Astrocyte (in vitro differentiated cells and primary cell): ENCODE data around the gene OR6N1. TPM values are rescaled to one million over a fixed set of nuclear protein-coding genes. Genes with fewer than 3 reads are reported as not detected.

Source experiments
- DNase-seq: peaks from one replicate; pipeline ENCODE4 v3.0.0-alpha.2; 2010; ENCODE audit warnings: low read depth
- FAIRE-seq: peaks from 2 replicates; lab custom pipeline; 2011; peaks lifted over from hg19 to GRCh38; lab: Jason Lieb, UNC
- H2AFZ ChIP-seq: 2 replicates; pipeline ENCODE4 v1.6.0; 2012; ENCODE audit warnings: low read depth, low read length, inconsistent platforms
- H3K27ac ChIP-seq: 2 replicates; pipeline ENCODE4 v1.5.1; 2011; ENCODE audit warnings: low read depth, low read length, inconsistent platforms
- H3K27me3 ChIP-seq: 2 replicates; pipeline ENCODE4 v1.6.0; 2011; ENCODE audit warnings: low read length, inconsistent platforms; ENCODE audit not compliant: insufficient read depth
- H3K36me3 ChIP-seq: 2 replicates; pipeline ENCODE4 v1.5.1; 2011; ENCODE audit warnings: low read length, inconsistent platforms; ENCODE audit not compliant: insufficient read depth
- H3K4me1 ChIP-seq: 2 replicates; pipeline ENCODE4 v1.5.1; 2011; ENCODE audit warnings: low read length, inconsistent platforms; ENCODE audit not compliant: insufficient read depth
- H3K4me2 ChIP-seq: 2 replicates; pipeline ENCODE4 v1.6.0; 2012; ENCODE audit warnings: low read length, inconsistent platforms
- H3K4me3 ChIP-seq: 2 replicates; pipeline ENCODE4 v1.5.1; 2011; ENCODE audit warnings: low read depth, mild to moderate bottlenecking, low read length, inconsistent platforms; ENCODE audit not compliant: insufficient read depth
- H3K79me2 ChIP-seq: 2 replicates; pipeline ENCODE4 v1.6.0; 2012; ENCODE audit warnings: mild to moderate bottlenecking, low read length, inconsistent platforms; ENCODE audit not compliant: insufficient read depth
- H3K9ac ChIP-seq: 2 replicates; pipeline ENCODE4 v1.6.0; 2012; ENCODE audit warnings: mild to moderate bottlenecking, low read length, inconsistent platforms
- H3K9me3 ChIP-seq: 2 replicates; pipeline ENCODE4 v1.5.1; 2012; ENCODE audit warnings: low read depth, mild to moderate bottlenecking, low read length, inconsistent platforms; ENCODE audit not compliant: insufficient read depth
- H4K20me1 ChIP-seq: 2 replicates; pipeline ENCODE4 v1.6.0; 2012; ENCODE audit warnings: low read length, inconsistent platforms; ENCODE audit not compliant: insufficient read depth
- H3K27ac Mint-ChIP-seq: one replicate; pipeline ENCODE4 v1.8.0; 2021; ENCODE audit warnings: mild to moderate bottlenecking, mixed read lengths; ENCODE audit not compliant: unreplicated experiment
- H3K27me3 Mint-ChIP-seq: one replicate; pipeline ENCODE4 v1.8.0; 2021; ENCODE audit warnings: low read depth, mixed read lengths; ENCODE audit not compliant: unreplicated experiment
- H3K36me3 Mint-ChIP-seq: one replicate; pipeline ENCODE4 v1.8.0; 2021; ENCODE audit warnings: low read depth, mixed read lengths; ENCODE audit not compliant: unreplicated experiment
- H3K4me1 Mint-ChIP-seq: one replicate; pipeline ENCODE4 v1.8.0; 2021; ENCODE audit warnings: low read depth, mixed read lengths; ENCODE audit not compliant: unreplicated experiment
- H3K4me3 Mint-ChIP-seq: one replicate; pipeline ENCODE4 v1.8.0; 2021; ENCODE audit warnings: mild to moderate bottlenecking, moderate library complexity, mixed read lengths; ENCODE audit not compliant: unreplicated experiment
- H3K9me3 Mint-ChIP-seq: one replicate; pipeline ENCODE4 v1.8.0; 2021; ENCODE audit warnings: mild to moderate bottlenecking, mixed read lengths; ENCODE audit not compliant: unreplicated experiment
- EZH2 ChIP-seq: IDR thresholded peaks from 2 replicates; pipeline ENCODE4 v1.6.1; 2012; ENCODE audit warnings: mild to moderate bottlenecking, low read length, inconsistent platforms; ENCODE audit not compliant: insufficient read depth
- total RNA-seq: library from RNA; stranded (reverse); gene quantifications from 2 replicates; pipeline ENCODE4 v1.2.1, GENCODE V29; 2021
- TF ChIP-seq, protein P1 (sequence below): IDR thresholded peaks from 2 replicates; pipeline ENCODE4 v1.5.1; 2011; ENCODE audit warnings: low read depth, mild to moderate bottlenecking, inconsistent platforms, low read length, moderate library complexity; ENCODE audit not compliant: insufficient read depth

OR6N1 gene
- total RNA-seq, 1 donor from 2014 or later: not detected

- Mint-ChIP-seq H3K4me1 (peaks cover 21% of the 10 kb centered on the region), H3K27ac (no peak overlapping the region), H3K27me3 (peaks cover 3% of the 10 kb centered on the region), H3K36me3 (no peaks in the 10 kb centered on the region), H3K4me3 (no peak overlapping the region), H3K9me3 (no peaks in the 10 kb centered on the region)
- no peaks in the 10 kb centered on the region for H3K79me2 ChIP-seq
- TF ChIP-seq EZH2: no peak
- TF ChIP-seq, protein P1, sequence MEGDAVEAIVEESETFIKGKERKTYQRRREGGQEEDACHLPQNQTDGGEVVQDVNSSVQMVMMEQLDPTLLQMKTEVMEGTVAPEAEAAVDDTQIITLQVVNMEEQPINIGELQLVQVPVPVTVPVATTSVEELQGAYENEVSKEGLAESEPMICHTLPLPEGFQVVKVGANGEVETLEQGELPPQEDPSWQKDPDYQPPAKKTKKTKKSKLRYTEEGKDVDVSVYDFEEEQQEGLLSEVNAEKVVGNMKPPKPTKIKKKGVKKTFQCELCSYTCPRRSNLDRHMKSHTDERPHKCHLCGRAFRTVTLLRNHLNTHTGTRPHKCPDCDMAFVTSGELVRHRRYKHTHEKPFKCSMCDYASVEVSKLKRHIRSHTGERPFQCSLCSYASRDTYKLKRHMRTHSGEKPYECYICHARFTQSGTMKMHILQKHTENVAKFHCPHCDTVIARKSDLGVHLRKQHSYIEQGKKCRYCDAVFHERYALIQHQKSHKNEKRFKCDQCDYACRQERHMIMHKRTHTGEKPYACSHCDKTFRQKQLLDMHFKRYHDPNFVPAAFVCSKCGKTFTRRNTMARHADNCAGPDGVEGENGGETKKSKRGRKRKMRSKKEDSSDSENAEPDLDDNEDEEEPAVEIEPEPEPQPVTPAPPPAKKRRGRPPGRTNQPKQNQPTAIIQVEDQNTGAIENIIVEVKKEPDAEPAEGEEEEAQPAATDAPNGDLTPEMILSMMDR: no peak
- no peaks in the 10 kb centered on the region for H3K27me3 ChIP-seq
- H3K4me3 ChIP-seq: no peak overlapping the region
- no peak for FAIRE-seq
- no peaks in the 10 kb centered on the region for H3K9me3 ChIP-seq
- H3K27ac ChIP-seq: no peak overlapping the region
- no peak for DNase-seq
- no peak overlapping the region for H2AFZ ChIP-seq
- H3K4me1 ChIP-seq: no peaks in the 10 kb centered on the region
- H3K36me3 ChIP-seq: no peaks in the 10 kb centered on the region
- no peak overlapping the region for H3K9ac ChIP-seq
- H3K4me2 ChIP-seq: no peak overlapping the region
- no peaks in the 10 kb centered on the region for H4K20me1 ChIP-seq
These were observed 43.0 kb upstream of the OR6N1 start for GRCh38 chr1:158814970-158815369.

GRCh38 chr1:158813164-158813563 is 41.2 kb upstream of the OR6N1 start:
- H3K9me3 ChIP-seq: peaks cover 6% of the 10 kb centered on the region
- peaks cover 1% of the 10 kb centered on the region for H3K9me3 Mint-ChIP-seq
- peaks cover 8% of the 10 kb centered on the region for H3K27me3 Mint-ChIP-seq
- TF ChIP-seq, protein P1: no peak
- H3K36me3 ChIP-seq: no peaks in the 10 kb centered on the region
- H3K79me2 ChIP-seq: no peaks in the 10 kb centered on the region
- no peak overlapping the region for H3K4me3 ChIP-seq
- no peaks in the 10 kb centered on the region for H3K27me3 ChIP-seq
- H3K9ac ChIP-seq: no peak overlapping the region
- no peaks in the 10 kb centered on the region for H4K20me1 ChIP-seq
- no peak overlapping the region for H3K4me3 Mint-ChIP-seq
- no peaks in the 10 kb centered on the region for H3K4me1 ChIP-seq
- H3K36me3 Mint-ChIP-seq: no peaks in the 10 kb centered on the region
- no peak overlapping the region for H2AFZ ChIP-seq
- H3K27ac ChIP-seq: no peak overlapping the region
- H3K4me1 Mint-ChIP-seq: peaks cover 3% of the 10 kb centered on the region
- H3K27ac Mint-ChIP-seq: no peak overlapping the region
- DNase-seq (no peak), FAIRE-seq (no peak)
- H3K4me2 ChIP-seq: no peak overlapping the region

- peaks cover 6% of the 10 kb centered on the region for H3K9me3 ChIP-seq
- Mint-ChIP-seq H3K4me1 (no peaks in the 10 kb centered on the region), H3K36me3 (no peaks in the 10 kb centered on the region), H3K4me3 (no peak overlapping the region), H3K27me3 (peaks cover 8% of the 10 kb centered on the region), H3K9me3 (peaks cover 1% of the 10 kb centered on the region), H3K27ac (no peak overlapping the region)
- no peaks in the 10 kb centered on the region for H3K36me3 ChIP-seq
- no peaks in the 10 kb centered on the region for H3K79me2 ChIP-seq
- H3K27me3 ChIP-seq: no peaks in the 10 kb centered on the region
- no peaks in the 10 kb centered on the region for H3K4me1 ChIP-seq
- H3K27ac ChIP-seq: no peak overlapping the region
- FAIRE-seq (no peak), DNase-seq (no peak)
- TF ChIP-seq, protein P1: no peak
- TF ChIP-seq EZH2: no peak
- H3K4me3 ChIP-seq: no peak overlapping the region
- H4K20me1 ChIP-seq: no peaks in the 10 kb centered on the region
- no peak overlapping the region for H3K9ac ChIP-seq
- H2AFZ ChIP-seq: no peak overlapping the region
- H3K4me2 ChIP-seq: no peak overlapping the region
These were observed 40.3 kb upstream of the OR6N1 start for GRCh38 chr1:158812336-158812735.
